GM18909 (cell line): ENCODE results near the gene MYH9.

Experiments used
- ATAC-seq: cut with Tn5 transposase; IDR thresholded peaks from one replicate; pipeline ENCODE4 v1.9.1; 2021; ENCODE audit warnings: mild to moderate bottlenecking; ENCODE audit not compliant: unreplicated experiment, poor library complexity

The MYH9 gene

DNA sequence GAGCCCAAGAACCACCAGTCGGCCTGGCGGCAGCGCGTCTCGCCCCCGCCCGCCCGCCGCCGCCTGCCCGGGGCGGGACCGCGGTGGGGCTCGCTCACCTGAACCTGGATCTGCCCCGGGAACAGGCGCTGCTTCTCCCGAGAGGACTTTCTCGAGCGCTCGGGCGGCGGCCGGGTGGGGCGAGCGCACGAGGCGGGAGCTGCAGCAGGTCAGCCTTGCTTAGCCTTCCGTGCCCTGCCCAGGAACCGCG, 133 bp downstream of the MYH9 start:
- ATAC-seq, result no peak

DNA sequence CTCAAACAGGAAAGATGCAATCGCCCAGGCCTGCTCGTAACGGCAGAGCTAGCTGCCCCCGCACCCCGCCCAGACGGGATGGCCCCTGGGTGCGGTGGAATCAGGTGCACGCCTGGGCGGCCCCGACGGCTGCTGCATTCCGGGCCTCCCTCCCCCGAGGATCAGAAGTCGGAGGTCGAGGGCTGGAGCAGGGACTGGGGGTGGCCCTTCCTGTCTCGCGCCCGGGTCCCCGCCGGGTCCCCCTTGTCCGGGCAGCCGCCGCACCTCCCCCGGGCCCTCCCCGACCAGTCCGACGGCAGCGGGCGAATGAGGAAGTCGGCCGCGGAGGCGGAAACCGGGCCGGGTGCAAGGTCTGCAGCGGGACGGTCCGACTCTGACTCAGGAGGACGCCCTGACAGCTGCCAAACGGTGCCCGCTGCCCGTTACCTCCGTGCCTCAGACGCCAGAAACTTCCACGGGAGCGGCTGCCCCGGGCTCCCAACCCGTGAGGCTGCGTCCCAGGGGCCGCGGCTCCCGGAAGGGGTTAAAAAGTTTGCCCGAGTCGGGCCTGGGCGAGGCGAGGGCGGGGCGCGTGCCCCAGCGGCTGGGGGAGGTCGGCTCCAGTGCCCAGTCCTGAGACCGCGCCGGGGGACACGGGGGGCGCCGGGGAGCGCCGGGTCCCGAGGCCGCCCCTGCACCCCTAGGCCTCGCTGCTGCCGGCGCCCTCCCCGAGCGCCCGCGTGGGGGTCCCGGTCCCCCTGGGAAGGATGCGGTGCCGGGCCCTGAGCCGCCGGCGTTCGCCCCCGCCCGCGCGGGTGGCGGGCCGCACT, 663 bp downstream of the MYH9 start:
- peak; percentile 17 for ATAC-seq

- peak; percentile 31 for ATAC-seq
These were observed 1.3 kb downstream of the MYH9 start for GRCh38 chr22:36386351-36386899.

- no peak for ATAC-seq
These were observed 2.0 kb downstream of the MYH9 start for GRCh38 chr22:36385491-36386350.

GRCh38 chr22:36384766-36385481, 2.8 kb downstream of the MYH9 start:
- no peak for ATAC-seq

DNA sequence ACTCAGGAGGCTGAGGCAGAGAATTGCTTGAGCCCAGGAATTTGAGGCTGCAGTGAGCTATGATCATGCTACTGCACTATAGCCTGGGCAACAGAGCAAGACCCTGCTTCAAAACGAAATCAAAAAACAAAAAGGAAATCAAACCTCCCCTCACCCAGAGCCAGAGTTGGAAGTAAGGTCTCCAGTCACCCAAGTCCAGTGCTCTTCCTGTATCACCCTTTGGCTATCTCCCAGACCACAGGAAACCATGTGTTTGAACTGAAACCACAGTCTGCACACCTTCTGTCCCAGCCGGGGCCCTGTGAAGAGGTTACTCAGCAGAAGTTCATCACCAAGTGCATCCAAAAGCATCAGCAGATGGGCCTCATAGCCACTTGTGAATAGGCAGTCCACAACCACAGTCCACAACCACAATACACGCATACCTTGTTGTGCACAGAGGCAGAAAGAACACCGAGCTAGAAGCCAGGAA, 4.6 kb downstream of the MYH9 start:
- no peak for ATAC-seq

DNA sequence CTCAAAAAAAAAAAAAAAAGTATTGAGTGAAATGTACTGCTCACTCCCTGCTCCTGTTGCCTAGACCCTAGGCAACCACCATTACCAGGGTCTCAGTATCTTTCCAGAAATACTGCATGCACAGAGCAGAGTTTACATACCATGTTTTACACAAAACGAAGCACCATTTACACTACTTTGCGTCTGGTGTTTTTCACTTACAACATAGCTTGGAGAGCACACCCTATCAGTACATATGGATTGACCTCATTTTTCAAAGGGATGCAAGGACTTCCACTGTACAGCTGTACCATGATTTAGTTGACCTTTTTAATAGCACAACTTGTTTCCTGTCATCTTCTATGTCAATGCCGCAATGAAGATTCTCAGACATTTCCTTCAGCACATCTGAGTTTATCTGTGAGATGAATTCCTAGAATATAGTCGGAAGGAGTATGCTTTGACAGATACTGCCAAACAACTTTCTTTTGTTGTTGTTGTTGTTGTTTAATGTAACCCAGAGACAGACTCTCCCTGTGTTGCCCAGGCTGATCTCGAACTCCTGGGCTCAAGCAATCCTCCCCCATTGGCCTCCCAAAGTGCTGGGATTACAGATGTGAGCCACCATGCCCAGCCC, 6.1 kb downstream of the MYH9 start:
- ATAC-seq, result no peak

GRCh38 chr22:36379593-36380361, 8.0 kb downstream of the MYH9 start:
- no peak for ATAC-seq

GRCh38 chr22:36378869-36379217, 8.9 kb downstream of the MYH9 start:
- no peak for ATAC-seq

DNA sequence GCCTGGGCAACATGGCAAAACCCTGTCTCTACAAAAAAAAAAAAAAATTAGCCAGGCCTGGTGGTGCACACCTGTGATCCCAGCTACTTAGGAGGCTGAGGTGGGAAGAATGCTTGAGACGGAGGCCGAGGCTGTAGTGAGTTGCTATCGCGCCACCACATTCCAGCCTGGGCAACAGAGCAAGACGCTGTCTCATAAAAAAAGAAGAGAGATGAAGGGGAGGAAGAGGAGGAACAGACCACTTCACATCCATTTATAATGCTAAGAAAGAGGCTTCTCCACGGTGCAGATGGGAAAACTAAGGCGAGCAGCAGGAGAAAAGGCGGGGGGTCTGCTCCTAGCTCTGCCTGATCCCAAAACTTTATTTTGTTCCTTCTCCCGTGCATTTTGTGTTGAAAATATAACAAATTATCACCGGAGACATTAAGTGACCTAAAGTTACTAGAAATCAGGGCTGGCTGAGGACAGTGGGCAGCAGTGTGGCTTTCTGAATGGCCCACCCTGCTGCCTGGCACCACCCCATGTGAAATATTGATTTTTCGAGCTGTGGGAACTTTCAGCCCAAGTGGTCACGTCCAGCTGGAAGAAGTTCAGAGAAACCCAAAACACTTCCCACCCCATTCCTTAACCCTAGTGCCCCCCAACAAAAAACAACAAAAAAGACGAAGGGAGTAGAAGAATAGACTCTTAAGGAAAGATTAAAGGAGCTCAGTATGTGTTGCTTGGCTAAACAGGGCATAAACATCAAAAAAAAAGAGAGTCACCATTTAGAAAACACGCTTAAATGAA, 9.5 kb downstream of the MYH9 start:
- no peak for ATAC-seq

DNA sequence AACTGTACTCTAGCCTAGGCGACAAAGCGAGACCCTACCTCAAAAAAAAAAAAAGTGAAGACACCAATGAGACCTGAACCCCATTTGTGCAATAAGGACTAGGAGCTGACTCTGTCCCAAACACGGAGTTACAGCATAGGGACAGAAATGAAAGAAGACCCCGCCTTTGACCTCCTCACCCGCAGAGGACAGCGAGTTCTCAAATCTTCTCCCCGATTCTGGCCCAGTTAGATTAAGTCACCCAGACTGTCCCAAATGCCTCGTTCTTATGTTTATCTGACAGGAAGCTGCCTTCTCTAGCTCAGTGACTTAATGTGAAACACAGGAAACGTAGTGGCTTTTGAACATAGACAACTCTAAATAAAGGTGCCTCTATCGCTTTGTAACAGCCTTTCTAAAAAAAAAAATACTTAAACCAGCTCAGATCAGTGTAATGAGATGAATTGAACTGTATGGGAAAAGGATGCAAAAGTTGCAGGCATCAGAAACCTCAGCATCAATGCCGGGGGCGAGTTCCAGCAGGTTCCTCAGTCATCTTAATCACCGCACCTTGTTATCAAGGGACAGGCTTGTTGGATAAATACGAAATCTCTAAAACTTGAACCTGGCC, 10.6 kb downstream of the MYH9 start:
- no peak for ATAC-seq

- no peak for ATAC-seq
These were observed 11.5 kb downstream of the MYH9 start for GRCh38 chr22:36376265-36376664.

DNA sequence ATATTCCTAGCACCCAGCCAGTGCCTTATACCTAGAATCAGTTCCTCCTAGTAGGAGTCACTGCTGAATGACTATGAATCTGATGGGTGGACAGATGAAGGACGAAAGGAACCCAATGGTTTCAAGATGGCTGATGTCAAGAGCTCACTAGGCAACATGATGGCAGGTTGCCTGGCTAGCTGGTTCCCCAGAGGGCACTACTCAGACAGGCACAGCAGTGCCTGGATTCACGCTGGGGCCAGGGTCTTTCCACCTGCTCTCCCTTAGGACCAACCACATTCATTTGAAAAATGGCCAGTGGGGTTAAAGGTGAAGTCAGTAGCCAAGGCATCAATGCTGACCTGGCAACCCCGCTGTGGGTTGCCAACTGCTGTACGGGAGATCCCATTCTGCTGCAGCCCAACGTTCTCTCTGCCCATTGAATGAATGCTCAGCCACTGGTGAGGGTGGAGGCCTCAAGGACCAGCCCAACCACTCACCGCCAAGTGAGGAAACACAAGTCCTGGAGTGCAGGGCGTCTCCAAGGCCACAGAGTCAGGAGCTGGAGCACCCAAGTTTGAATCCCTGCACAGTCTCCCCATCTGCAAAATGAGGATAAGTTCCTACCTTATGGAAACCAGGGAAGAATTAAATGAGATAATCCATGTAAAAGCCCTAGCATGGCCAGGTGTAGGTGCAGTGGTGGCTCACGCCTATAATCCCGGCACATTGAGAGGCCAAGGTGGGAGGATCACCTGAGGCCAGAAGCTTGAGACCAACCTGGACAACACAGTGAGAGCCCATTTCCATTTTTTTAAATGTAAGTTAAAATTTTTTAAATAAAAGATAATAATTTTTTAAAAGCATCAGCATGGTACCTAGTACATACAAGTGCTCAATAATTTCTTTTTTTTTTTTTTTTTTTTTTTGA, 12.4 kb downstream of the MYH9 start:
- no peak for ATAC-seq

DNA sequence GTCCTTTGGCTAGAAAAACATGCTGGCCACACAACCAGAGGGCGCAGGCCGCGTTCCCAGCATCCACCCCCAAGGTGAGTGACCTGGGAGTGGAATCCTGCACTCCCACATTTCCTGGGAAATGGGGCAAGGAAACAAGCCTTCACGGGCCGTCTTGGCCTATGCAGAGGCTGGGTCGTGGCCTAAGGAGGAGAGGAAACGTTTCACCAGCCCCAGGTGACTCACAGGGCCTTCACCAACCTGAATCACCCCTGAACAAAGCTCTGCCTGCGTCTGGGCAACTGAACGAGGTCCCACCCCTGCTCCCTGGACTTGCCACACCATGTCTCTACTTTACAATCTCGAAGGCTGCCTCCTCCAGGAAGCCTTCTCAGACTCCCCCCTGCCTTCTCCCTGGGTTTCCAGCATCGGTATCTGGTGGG, 13.2 kb downstream of the MYH9 start:
- ATAC-seq, result no peak

- ATAC-seq, result no peak
These were observed 14.5 kb downstream of the MYH9 start for GRCh38 chr22:36373258-36373579.

DNA sequence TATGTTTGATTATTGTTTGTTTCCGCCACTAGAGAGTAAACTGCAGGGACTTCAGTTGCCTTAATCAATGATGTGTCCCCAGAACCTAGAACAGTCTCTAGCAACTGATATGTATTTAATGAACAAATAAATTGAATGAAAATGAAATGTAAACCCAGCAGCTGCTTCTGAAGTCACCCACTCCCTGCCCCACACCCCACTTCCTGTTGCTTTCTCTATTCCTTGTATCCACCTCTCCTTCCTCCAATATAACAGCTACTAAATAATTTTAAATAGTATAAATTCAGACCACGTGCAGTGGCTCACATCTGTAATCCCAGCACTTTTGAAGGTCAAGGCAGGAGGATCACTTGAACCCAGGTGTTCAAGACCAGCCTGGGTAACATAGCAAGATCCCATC, 15.8 kb downstream of the MYH9 start:
- ATAC-seq, result no peak

- ATAC-seq, result no peak
These were observed 17.6 kb downstream of the MYH9 start for GRCh38 chr22:36369922-36370791.
